GM15510 (cell line): Measurements from ENCODE around the gene FRAS1.

Source experiments
- POLR2A ChIP-seq: IDR thresholded peaks from 3 replicates; pipeline ENCODE4 v1.6.1; 2011; ENCODE audit warnings: borderline replicate concordance; ENCODE audit not compliant: insufficient read length; ENCODE audit errors: extremely low read depth

FRAS1 gene

DNA sequence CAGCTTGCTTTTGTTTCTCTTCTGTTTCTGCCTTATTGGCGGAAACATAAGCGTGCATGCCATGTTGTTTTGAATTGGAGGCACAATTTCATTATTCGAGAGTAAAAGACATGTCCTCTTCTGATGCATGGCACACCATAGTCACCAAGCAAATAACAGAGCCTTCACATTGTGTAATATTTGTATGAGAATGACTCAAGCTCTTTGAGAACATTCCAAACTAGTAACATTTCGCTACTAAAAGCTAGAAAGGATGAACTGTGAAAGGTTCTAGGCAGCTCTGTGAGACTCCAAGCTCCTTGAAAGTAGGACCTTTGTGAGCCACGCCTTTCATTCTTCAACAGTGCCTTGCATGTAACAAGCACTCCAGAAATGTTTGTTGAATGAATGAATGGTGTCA is 485.2 kb downstream of the FRAS1 start:
- no peak for TF ChIP-seq POLR2A

DNA sequence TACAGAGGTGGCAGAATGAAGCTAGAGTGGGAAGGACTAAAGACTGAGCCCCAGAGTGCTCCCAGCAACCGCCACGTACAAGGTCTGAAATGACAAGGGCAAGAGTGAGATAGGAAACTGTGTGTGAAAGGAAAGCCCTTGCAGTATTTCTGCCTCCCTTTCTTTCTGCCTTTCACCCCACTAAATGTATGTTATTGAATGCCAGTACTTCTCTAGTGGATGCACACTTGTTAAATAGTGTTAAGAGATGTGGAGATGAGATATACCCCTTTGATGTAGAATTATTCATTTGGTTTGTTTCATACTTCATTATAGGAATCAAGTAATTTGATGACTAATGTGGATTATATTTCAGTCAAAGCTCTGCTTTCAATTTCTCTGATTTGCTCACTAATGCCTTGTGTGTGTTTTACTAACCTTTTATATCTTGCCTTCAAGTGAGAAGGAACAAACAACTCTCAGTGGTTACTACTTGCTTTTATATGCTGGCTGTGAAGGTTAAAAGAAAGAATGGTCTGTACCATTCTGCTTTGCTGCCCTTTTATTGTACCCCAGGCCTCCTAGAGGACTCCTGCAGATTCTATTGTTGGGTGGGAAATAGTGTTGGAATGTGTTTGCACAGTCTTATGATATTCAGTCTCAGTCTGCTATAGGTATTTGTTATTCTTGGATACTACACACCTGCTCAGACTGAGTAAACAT is 486.5 kb downstream of the FRAS1 start:
- no peak for TF ChIP-seq POLR2A

DNA sequence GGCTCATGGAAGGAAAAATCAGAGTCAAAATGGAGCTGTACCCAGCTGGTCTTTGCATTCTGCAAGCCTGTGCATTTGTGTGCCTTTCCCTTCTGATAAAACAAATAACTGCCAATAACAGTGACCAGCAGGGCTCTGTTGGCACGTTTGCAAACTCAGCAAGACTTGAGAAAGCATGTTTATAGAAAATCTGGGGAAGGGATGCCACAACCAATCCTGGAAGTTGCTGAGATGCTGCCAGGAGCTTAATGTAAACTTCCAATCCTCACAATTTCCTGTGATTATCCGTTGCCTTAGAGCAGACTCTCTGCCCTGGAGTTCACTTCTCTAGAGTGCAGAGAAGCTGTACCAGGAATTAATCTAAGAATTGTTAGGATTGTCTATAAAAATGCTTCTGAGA is 487.6 kb downstream of the FRAS1 start:
- TF ChIP-seq POLR2A: no peak

DNA sequence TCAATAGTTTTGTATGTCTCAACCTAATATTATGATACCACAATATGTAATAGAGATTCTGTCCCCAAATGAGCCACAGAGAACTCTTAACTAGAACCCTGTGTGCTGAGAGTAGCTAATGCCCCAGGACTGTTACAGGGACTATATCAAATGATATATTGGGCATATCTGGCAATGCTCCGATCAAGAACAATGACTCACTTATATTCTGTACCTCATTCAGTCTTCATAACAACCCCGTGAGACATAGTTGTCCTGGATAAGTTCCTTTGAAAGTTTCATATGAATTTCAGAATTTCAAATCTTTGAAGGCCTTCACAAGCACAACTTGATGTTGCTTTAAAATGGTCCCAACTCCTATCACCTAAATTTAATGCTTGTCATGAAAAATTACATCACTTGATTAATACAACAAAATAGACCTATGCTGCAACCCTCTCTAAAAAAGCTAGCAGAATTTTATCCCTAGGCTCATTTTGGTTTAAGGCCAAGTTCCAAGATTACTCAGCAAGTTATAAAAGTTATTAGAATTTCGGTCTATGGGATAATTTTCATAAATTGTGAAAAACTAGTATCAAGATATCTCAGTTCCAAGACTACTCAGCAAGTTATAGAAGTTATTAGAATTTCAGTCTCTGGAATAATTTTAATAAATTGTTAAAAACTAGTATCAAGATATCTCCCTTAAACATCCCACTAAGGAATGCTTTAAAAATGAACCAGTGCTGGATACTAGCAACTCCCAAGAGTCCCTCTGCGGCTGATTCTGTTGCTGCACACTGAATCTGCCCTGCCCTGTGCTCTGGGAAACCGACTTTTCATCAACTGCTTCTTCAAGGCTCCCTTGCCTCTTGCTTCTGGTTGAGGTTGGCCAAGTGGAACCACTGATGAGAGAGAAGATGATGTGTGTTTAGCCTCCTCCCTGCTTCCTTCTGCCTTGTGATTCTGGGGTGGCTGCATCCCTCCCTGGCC is 488.4 kb downstream of the FRAS1 start:
- TF ChIP-seq POLR2A: no peak

DNA sequence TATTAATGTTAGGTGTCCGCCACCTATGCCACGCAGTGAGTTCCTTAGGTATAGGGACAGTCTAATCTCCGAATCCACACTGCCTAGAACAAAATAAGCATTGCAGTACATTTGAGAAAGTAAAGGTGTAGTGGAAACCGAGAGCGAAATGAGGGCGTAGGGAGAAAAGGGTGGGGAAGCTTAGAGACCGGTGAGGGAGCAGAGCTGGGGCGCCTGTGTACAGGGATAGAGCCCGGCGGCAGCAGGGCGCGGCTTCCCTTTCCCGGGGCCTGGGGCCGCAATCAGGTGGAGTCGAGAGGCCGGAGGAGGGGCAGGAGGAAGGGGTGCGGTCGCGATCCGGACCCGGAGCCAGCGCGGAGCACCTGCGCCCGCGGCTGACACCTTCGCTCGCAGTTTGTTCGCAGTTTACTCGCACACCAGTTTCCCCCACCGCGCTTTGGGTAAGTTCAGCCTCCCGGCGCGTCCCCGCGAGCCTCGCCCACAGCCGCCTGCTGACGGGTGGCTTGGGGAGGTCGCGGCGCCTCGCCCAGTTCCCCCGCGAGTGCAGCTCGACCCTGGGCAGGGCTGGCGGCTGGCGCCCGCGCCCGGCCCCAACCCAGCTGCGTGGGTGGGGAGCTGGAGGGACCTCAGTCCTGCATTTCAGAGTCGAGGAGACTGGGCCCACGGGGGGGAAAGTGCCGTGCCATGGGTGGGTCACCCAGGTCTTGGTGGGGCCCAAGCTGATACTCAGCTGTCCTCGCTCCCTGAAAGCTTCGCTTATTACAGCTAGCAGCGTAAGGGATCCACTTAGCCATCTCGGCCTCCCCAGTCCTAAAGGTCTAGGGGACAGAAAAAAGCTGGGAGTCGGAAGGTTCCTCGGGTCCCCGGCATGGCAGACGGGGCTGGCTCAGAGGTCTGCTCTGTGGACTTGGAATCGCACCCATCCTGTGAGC is 494.6 kb downstream of the FRAS1 start, which contains the start of gene ANXA3:
TSS of gene ANXA3 (plus strand) at position 351 of the 932 bp plus-strand sequence. CDS start 2,704 bp downstream, outside the sequence.
- no peak for TF ChIP-seq POLR2A

DNA sequence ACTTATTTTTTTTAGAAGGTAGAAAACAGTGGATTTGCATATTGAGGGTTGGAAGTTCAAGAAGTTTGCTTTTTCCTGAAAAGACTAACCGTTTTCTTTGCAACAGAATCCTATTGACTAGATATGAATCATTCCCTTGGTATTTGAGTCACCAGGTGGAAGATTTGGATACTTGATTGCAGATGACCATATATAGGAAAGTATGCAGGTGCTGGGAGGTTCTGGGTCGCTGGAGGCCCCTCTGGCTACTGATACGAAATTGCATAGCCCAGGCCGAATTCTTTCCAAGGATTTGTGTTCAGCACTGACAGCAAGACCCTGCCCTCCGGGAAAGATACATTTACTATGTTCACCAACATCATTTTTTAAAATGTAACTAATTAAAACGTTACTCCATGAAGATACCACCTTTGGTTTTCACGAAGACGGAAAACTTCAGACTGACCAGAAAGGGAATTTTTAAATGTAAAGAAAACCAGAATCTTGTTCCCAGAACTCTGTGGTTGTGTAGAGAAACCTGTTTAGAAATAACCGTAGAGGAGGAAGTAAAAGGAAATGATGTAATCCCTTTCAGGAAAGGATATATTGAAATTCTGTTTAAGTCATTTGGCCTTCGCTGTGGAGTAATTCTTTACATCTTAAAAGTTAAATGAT is 495.4 kb downstream of the FRAS1 start:
- no peak for TF ChIP-seq POLR2A

DNA sequence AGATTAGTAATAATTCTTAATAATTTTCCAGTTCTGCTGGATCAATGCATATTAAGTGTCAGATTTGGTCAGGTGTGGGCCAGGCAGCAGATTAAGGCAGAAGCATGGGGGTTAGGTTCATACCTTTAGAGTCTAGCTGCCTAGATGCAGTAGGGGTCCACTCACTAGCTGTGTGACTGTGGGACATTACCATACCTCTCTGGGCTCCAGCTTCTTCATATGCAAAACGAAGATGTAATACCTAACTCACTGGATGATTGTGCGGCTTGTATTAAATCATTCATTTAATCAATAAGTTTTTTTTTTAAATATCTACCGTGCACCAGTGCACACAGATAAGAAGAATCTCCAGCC is 495.9 kb downstream of the FRAS1 start:
- TF ChIP-seq POLR2A: no peak

DNA sequence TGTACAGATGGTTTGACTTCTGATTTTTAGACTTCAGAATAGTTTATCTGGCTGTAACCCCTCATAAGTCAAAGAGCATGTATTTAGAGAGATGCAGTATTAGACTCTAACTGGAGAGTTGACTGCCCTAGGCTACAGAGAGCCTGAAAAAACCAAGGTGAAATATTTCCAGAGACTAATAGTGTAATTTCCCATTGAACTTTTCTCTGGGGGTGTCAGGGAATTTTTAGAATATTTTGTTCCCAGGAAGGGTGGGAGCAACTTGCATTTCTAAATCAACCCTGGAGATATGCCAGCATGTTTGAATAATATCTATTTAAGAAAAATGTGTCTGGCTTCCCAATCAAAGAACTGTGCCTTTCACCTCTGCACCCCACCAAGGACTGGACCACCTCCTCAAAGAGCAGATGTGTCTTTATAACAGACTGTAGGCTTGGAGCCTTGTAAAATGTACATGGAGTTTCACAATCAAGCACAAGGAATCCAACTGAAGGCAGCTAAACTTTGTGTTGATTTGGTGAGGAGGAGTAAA is 496.5 kb downstream of the FRAS1 start:
- TF ChIP-seq POLR2A: no peak

DNA sequence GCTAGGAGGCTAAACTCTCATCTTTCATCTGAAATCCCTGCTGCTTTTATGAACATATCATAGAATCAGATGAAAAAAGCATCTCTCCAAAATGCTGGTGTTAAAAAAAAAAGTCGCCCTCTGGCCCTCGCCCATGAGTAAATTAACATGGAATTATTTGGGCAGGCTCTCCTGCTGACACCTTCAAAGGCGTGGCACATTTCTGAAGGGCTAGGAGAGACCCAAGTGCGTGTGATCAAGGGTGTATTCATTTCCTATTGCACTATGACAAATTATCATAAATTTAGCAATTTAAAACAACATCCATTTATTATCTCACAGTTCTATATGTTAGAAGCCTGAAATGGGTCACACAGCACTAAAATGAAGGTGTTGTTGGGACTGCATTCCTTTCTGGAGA is 499.5 kb downstream of the FRAS1 start:
- TF ChIP-seq POLR2A: no peak

DNA sequence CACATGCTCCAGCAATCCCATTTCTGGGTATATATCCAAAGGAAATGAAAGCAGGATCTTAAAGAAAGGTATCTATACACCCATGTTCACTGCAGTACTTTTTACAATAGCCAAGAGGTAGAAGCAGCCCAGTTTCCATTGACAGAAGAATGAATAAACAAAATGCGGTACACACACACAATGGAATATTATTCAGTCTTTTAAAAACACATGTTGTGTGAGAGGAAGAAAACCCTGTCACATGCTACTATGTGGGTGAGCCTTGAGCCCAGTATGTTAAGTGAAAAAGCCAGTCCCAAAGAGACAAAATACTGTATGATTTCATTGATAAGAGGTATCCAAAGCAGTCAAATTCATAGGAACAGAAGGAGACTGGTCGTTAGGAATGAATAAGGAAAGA is 500.7 kb downstream of the FRAS1 start:
- no peak for TF ChIP-seq POLR2A

DNA sequence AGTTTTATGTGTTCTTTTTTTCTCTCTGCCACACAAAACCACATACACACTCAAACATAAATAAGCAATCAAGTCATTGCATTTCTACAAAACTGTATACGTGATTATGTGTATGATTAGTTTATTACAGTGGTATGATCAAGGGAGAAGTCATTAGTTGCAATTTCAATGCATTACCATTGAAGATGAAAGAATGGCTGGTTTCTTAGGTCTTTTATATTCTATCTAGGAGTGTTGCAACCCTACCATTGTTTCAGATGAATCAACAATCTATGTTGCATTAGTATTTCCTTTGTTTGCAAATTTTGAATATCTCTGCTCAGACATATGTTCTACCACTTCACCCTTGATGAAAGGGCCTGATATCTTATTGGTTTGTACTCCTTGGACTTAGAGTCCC is 501.3 kb downstream of the FRAS1 start:
- TF ChIP-seq POLR2A: no peak

DNA sequence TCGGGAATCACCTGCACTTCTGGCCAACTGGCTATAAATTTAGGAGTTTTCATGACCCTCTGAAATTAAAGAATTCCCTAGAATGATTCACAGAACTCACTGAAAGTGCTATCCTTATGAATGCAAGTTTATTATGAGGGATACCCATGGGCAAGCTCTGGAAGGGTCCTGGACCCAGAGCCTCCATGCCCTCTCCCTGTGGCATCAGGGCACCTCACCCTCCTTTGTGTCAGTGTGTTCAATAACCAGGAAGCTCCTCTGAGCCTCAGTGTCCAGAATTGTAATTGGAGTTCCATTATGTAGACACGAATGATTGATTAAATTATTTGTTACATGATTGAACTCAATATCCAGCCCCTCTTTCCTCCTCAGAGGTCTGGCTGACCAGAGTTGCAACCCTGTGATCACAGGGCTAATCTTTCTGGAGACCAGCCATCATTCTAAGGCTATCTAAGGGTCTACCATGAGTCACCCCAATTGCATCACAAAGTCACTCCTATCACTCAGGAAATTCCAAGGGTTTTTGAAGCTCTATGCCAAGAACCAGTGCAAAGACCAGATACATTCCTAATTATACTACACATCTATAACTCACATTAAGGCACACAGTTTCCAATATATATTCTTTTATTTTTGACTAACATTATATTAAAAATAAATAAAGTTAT is 503.3 kb downstream of the FRAS1 start:
- no peak for TF ChIP-seq POLR2A

DNA sequence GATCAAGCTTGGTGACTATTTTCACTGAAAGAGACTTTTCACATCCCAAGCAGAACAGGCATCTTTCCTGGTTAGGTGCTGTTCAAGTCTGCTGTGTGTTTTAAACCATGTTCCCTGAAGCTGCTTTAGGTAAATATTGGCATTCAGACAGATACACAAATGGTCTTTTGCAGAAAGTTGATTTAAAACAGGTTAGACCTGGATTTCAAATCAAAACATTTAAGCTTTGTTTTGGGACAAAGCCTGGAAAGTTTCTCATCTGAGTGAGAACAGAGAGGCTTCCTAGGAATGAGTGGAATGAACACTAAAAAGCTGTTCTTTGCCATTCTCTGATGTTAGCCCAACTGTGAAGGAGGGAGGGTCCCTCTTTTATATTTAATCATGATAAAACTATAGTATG is 504.6 kb downstream of the FRAS1 start:
- TF ChIP-seq POLR2A: no peak
